ENCODE data around the gene ACSL5.
"Not testable (repeated sequence)": the region's sequence is repeated elsewhere in the genome, so short reads cannot be mapped to it uniquely, and the experiment has no call there.

ACSL5 gene

GRCh38 chr10:112348759-112349158, 25.2 kb upstream of the ACSL5 start:
- no peak for FAIRE-seq
- DNase-seq (ENCODE audit: extremely low spot score, insufficient read length, low read depth), result no peak

- DNase-seq (ENCODE audit: extremely low spot score, insufficient read length, low read depth), result no peak
- FAIRE-seq, result no peak
Observed at GRCh38 chr10:112349521-112350085, 24.3 kb upstream of the ACSL5 start.

GRCh38 chr10:112351146-112351545, 22.8 kb upstream of the ACSL5 start:
- FAIRE-seq (no peak), DNase-seq (ENCODE audit: extremely low spot score, insufficient read length, low read depth) (no peak)

GRCh38 chr10:112352044-112352443, 21.9 kb upstream of the ACSL5 start:
- FAIRE-seq (no peak), DNase-seq (ENCODE audit: extremely low spot score, insufficient read length, low read depth) (no peak)

- FAIRE-seq (no peak), DNase-seq (ENCODE audit: extremely low spot score, insufficient read length, low read depth) (no peak)
Observed at GRCh38 chr10:112353046-112353445, 20.9 kb upstream of the ACSL5 start.

- DNase-seq (ENCODE audit: extremely low spot score, insufficient read length, low read depth), result no peak
- FAIRE-seq, result no peak
Observed at GRCh38 chr10:112356686-112357085, 17.2 kb upstream of the ACSL5 start.

GRCh38 chr10:112359606-112360307, 14.2 kb upstream of the ACSL5 start:
- DNase-seq (ENCODE audit: extremely low spot score, insufficient read length, low read depth) (no peak), FAIRE-seq (no peak)

- DNase-seq (ENCODE audit: extremely low spot score, insufficient read length, low read depth) (no peak), FAIRE-seq (no peak)
Observed at GRCh38 chr10:112360308-112361270, 13.3 kb upstream of the ACSL5 start.

GRCh38 chr10:112361951-112362751, 11.8 kb upstream of the ACSL5 start:
- FAIRE-seq (no peak), DNase-seq (ENCODE audit: extremely low spot score, insufficient read length, low read depth) (no peak)

GRCh38 chr10:112362833-112363232, 11.1 kb upstream of the ACSL5 start:
- no peak for DNase-seq (ENCODE audit: extremely low spot score, insufficient read length, low read depth)
- no peak for FAIRE-seq

- FAIRE-seq (no peak), DNase-seq (ENCODE audit: extremely low spot score, insufficient read length, low read depth) (no peak)
Observed at GRCh38 chr10:112363696-112364688, 9.9 kb upstream of the ACSL5 start.

- DNase-seq (ENCODE audit: extremely low spot score, insufficient read length, low read depth), result no peak
- no peak for FAIRE-seq
Observed at GRCh38 chr10:112365014-112365432, 8.9 kb upstream of the ACSL5 start.

GRCh38 chr10:112365451-112365850, 8.5 kb upstream of the ACSL5 start:
- DNase-seq (ENCODE audit: extremely low spot score, insufficient read length, low read depth) (no peak), FAIRE-seq (no peak)

GRCh38 chr10:112366992-112367391, 6.9 kb upstream of the ACSL5 start:
- DNase-seq (ENCODE audit: extremely low spot score, insufficient read length, low read depth) (no peak), FAIRE-seq (no peak)

- DNase-seq (ENCODE audit: extremely low spot score, insufficient read length, low read depth) (no peak), FAIRE-seq (no peak)
Observed at GRCh38 chr10:112367516-112367915, 6.4 kb upstream of the ACSL5 start.

- no peak for DNase-seq (ENCODE audit: extremely low spot score, insufficient read length, low read depth)
- peak; percentile 31 for FAIRE-seq
Observed at GRCh38 chr10:112369495-112370423, 4.2 kb upstream of the ACSL5 start.

GRCh38 chr10:112370424-112370819, 3.5 kb upstream of the ACSL5 start:
- DNase-seq (ENCODE audit: extremely low spot score, insufficient read length, low read depth) (no peak), FAIRE-seq (no peak)

- not testable (repeated sequence) for DNase-seq (ENCODE audit: extremely low spot score, insufficient read length, low read depth); FAIRE-seq
Observed at GRCh38 chr10:112371326-112371725, 2.6 kb upstream of the ACSL5 start.
